Islet precursor cell (in vitro differentiated cells): ENCODE measurements around the gene GDF10.

ENCODE experiments used
- DNase-seq: peaks from one replicate; pipeline ENCODE4 v3.0.0-alpha.2; 2018

GDF10 gene

GRCh38 chr10:47316131-47316530 is 16.1 kb downstream of the GDF10 start:
- no peak for DNase-seq

GRCh38 chr10:47317251-47317650 is 17.3 kb downstream of the GDF10 start:
- no peak for DNase-seq

- DNase-seq = peak; percentile 37
These were observed 18.7 kb downstream of the GDF10 start for GRCh38 chr10:47318706-47319105.

GRCh38 chr10:47319784-47320183 is 19.8 kb downstream of the GDF10 start:
- peak; percentile 27 for DNase-seq

- DNase-seq = no peak
These were observed 20.8 kb downstream of the GDF10 start for GRCh38 chr10:47320812-47321211.

- peak; percentile 40 for DNase-seq
These were observed 21.7 kb downstream of the GDF10 start for GRCh38 chr10:47321521-47322195.

GRCh38 chr10:47322300-47323061 is 22.5 kb downstream of the GDF10 start, which contains the start of gene GDF2:
Gene GDF2, plus strand, starts transcription at chr10:47322454. Its CDS starts 215 bp downstream, at chr10:47322669.
- DNase-seq = peak; percentile 48

- no peak for DNase-seq
These were observed 23.1 kb downstream of the GDF10 start for GRCh38 chr10:47323087-47323486.

- DNase-seq = peak; percentile 58
These were observed 23.8 kb downstream of the GDF10 start for GRCh38 chr10:47323636-47324296.

GRCh38 chr10:47325303-47326291 is 25.6 kb downstream of the GDF10 start:
- peak; percentile 40 for DNase-seq

- peak; percentile 43 for DNase-seq
These were observed 26.4 kb downstream of the GDF10 start for GRCh38 chr10:47326306-47326926.

- DNase-seq = no peak
These were observed 26.9 kb downstream of the GDF10 start for GRCh38 chr10:47326927-47327330.

GRCh38 chr10:47329855-47330254 is 29.9 kb downstream of the GDF10 start:
- DNase-seq = peak; percentile 37

GRCh38 chr10:47330366-47330765 is 30.4 kb downstream of the GDF10 start:
- peak; percentile 49 for DNase-seq

GRCh38 chr10:47330804-47331203 is 30.8 kb downstream of the GDF10 start:
- DNase-seq = peak; percentile 40

GRCh38 chr10:47331491-47331890 is 31.5 kb downstream of the GDF10 start:
- DNase-seq = peak; percentile 44

- peak; percentile 53 for DNase-seq
These were observed 32.0 kb downstream of the GDF10 start for GRCh38 chr10:47331954-47332353.

- DNase-seq = peak; percentile 24
These were observed 32.4 kb downstream of the GDF10 start for GRCh38 chr10:47332371-47332770.

GRCh38 chr10:47332946-47333345 is 32.9 kb downstream of the GDF10 start:
- DNase-seq = peak; percentile 14

- DNase-seq = peak; percentile 10
These were observed 33.5 kb downstream of the GDF10 start for GRCh38 chr10:47333532-47333931.

GRCh38 chr10:47334466-47335295 is 34.7 kb downstream of the GDF10 start:
- peak; percentile 32 for DNase-seq
